Astrocyte of the spinal cord (primary cell): ENCODE results near the gene ULBP1.
A peak's percentile ranks its signal among the peaks of the same experiment; 100 is the strongest.
"Not testable (repeated sequence)": the region's sequence is repeated elsewhere in the genome, so short reads cannot be mapped to it uniquely, and the experiment has no call there.

Experiments
- DNase-seq: peaks from one replicate; pipeline ENCODE4 v3.0.0; 2011; ENCODE audit warnings: low read depth, low spot score
- H3K4me3 ChIP-seq: 2 replicates; pipeline ENCODE4 v1.5.1; 2011; ENCODE audit warnings: low read depth, mild to moderate bottlenecking, low read length, moderate library complexity
- CTCF ChIP-seq: IDR thresholded peaks from 2 replicates; pipeline ENCODE4 v1.5.1; 2012; ENCODE audit warnings: low read depth, mild to moderate bottlenecking, low read length, inconsistent platforms
- in situ Hi-C: cut with HindIII; loops from 2 replicates; pipeline ENCODE4 v1.10.0; 2017; ENCODE audit warnings: low sequenced_read_pairs

Gene ULBP1

GRCh38 chr6:149934249-149935156, 29.2 kb upstream of the ULBP1 start:
- TF ChIP-seq CTCF = peak; percentile 62
- H3K4me3 ChIP-seq = no peak overlapping the region
- in situ Hi-C loops = no loop called here
- DNase-seq = peak; percentile 75

GRCh38 chr6:149935246-149935645, 28.5 kb upstream of the ULBP1 start:
- no peak for TF ChIP-seq CTCF
- no peak for DNase-seq
- no peak overlapping the region for H3K4me3 ChIP-seq
- in situ Hi-C loops = no loop called here

DNA sequence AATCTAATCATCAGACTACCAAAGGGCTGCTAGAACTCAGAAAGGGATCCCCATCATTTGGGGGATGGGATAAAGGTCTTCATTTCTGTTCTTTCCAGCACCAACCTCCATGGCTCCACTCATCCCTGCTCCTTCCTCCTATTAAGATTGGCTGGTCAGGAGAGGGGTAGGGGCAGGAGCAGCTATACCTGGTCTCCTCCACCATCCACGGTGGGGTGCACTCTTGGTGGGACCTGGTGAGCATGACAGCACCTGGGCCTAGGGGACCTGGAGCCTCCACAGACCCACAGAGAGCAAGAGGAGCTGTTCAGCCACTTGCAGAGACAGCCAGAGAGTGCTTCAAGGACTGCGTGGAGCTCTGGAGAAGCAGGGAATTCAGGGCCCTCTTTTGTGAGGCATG, 28.1 kb upstream of the ULBP1 start:
- TF ChIP-seq CTCF = no peak
- in situ Hi-C loops = no loop called here
- no peak overlapping the region for H3K4me3 ChIP-seq
- no peak for DNase-seq

GRCh38 chr6:149936743-149937142, 27.0 kb upstream of the ULBP1 start:
- no peak for TF ChIP-seq CTCF
- no peak for DNase-seq

GRCh38 chr6:149938013-149938570, 25.7 kb upstream of the ULBP1 start:
- DNase-seq, in situ Hi-C loops: not testable (repeated sequence)
- H3K4me3 ChIP-seq = peak overlapping the region; percentile 27

More at GRCh38 chr6:149936743-149937142, 27.0 kb upstream of the ULBP1 start:
- in situ Hi-C loops = no loop called here
- H3K4me3 ChIP-seq = no peak overlapping the region

DNA sequence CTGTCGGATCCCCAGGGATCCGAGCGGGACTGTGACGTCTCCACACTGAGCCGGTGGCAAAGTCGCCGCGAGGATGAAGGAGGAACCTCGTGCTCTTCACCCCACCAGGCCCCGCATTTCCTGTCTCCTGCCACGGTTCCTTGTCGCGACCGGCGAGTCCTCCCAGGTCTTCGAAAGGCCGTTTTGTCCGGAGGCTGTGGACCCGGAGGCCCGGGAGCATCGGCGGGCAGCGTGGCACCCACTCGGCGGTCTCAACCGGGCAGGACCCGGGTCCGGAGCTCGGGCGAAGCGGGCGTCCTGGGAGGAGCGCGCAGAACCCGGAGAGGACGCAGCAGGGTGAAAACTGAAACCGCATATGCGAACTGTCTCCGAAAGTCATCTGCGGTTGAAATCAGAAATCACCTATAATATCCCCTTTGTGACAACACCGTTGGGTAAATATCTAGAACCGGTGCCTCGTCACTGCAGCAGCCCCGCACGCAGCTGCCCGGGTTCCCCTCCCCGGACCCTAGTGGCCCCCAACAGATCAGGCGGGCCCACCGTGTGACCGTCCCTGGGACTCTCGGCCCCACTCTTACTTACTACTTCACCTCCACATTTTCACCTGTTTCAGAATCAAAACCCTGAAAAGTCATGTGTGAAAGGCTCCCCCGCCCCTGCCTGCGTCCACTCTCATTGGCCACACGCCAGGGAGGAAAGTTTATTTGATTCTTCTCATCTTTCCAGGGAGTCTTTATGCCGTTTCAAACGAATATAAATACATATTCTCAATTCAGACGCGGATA, 25.0 kb upstream of the ULBP1 start:
- DNase-seq = no peak
- H3K4me3 ChIP-seq = peak overlapping the region; percentile 27
- no peak for TF ChIP-seq CTCF
- in situ Hi-C loops = no loop called here

GRCh38 chr6:149939356-149939648, 24.4 kb upstream of the ULBP1 start:
- no peak for DNase-seq
- in situ Hi-C loops = no loop called here
- TF ChIP-seq CTCF = no peak
- H3K4me3 ChIP-seq = no peak overlapping the region
